ENCODE measurements around the gene COPG2. TPM values are rescaled to one million over a fixed set of nuclear protein-coding genes. Genes with fewer than 3 reads are reported as not detected.

The COPG2 gene
- total RNA-seq, 1 donor from 2014 or later: 20.6 TPM

GRCh38 chr7:130458257-130458656, 210.3 kb downstream of the COPG2 start:
- Mint-ChIP-seq H3K27me3 (ENCODE audit: low read depth, unreplicated experiment) (no peaks in the 10 kb centered on the region), H3K9me3 (ENCODE audit: unreplicated experiment) (peaks cover 17% of the 10 kb centered on the region), H3K36me3 (ENCODE audit: low read depth, unreplicated experiment) (no peaks in the 10 kb centered on the region), H3K4me1 (ENCODE audit: low read depth, unreplicated experiment) (no peaks in the 10 kb centered on the region), H3K4me3 (ENCODE audit: unreplicated experiment) (no peak overlapping the region), H3K27ac (ENCODE audit: unreplicated experiment) (no peak overlapping the region)
- no peak overlapping the region for H3K4me2 ChIP-seq (ENCODE audit: low read length)
- no peak for DNase-seq (ENCODE audit: low read depth)
- H3K36me3 ChIP-seq (ENCODE audit: insufficient read depth, low read length): no peaks in the 10 kb centered on the region
- no peaks in the 10 kb centered on the region for H3K27me3 ChIP-seq (ENCODE audit: insufficient read depth, low read length)
- no peaks in the 10 kb centered on the region for H3K79me2 ChIP-seq (ENCODE audit: insufficient read depth, low read length)
- H3K4me3 ChIP-seq (ENCODE audit: insufficient read depth, low read depth, low read length): no peak overlapping the region
- H3K4me1 ChIP-seq (ENCODE audit: insufficient read depth, low read length): no peaks in the 10 kb centered on the region
- FAIRE-seq: no peak
- no peak overlapping the region for H3K27ac ChIP-seq (ENCODE audit: low read depth, low read length)
- no peaks in the 10 kb centered on the region for H3K9me3 ChIP-seq (ENCODE audit: insufficient read depth, low read depth, low read length)
- no peak overlapping the region for H3K9ac ChIP-seq (ENCODE audit: low read length)
- no peaks in the 10 kb centered on the region for H4K20me1 ChIP-seq (ENCODE audit: insufficient read depth, low read length)
- no peak overlapping the region for H2AFZ ChIP-seq (ENCODE audit: low read depth, low read length)
- TF ChIP-seq CTCF (IDR thresholded peaks at IDR 0.05; ENCODE audit: insufficient read depth, low read depth, low read length) (no peak), EZH2 (IDR thresholded peaks at IDR 0.05; ENCODE audit: insufficient read depth, low read length) (no peak)

Small RNA genes lying within 50 kb of the gene (microRNA-seq; reads per million reads assigned to microRNA genes)
- gene MIR335: 9,556 reads per million, percentile 95 among the genes with 10 or more reads in this experiment

Other genes starting within 250 kb of the COPG2 start
- gene CEP41, start 227.7 kb downstream of the COPG2 start, total RNA-seq: 16.4 and 17.3 TPM in 2 replicates
- 170 and 214 TPM in 2 replicates for gene MEST, start 176.7 kb downstream of the COPG2 start, total RNA-seq
- gene TSGA13, start 17.8 kb upstream of the COPG2 start, total RNA-seq: not detected in 2 replicates
- 0.07 TPM in 1 of 2 replicates, not detected in the other for gene KLF14, start 65.5 kb upstream of the COPG2 start, total RNA-seq